Common myeloid progenitor, CD34-positive (primary cell): Measurements from ENCODE around the gene HNRNPD.
A peak's percentile ranks its signal among the peaks of the same experiment; 100 is the strongest.

ENCODE experiments used
- CTCF ChIA-PET: fragments of 350-600 bp; sonication (Branson Sonifier 250); formaldehyde crosslinking; loops from one replicate; lab custom pipeline; 2021; ENCODE audit warnings: antibody characterized with exemption; lab: Charles Lee
- POLR2A ChIA-PET: fragments of 350-600 bp; sonication (Branson Sonifier 250); formaldehyde crosslinking; loops from one replicate; lab custom pipeline; 2021; ENCODE audit warnings: antibody characterized with exemption; lab: Charles Lee
- DNase-seq, 3 donors: peaks; one replicate each; pipeline versions ENCODE4 v3.0.0 to v3.0.0-alpha.2; 2013
- H3K27ac ChIP-seq, 2 experiments: 1 replicate in 1 of 2; 2 replicates in 1 of 2; pipeline ENCODE4 v1.7.0; 2013; ENCODE audit warnings: inconsistent platforms in 2 of 2, low read length in 2 of 2, mild to moderate bottlenecking in 2 of 2, low read depth in 1 of 2, moderate library complexity in 1 of 2; ENCODE audit not compliant: severe bottlenecking in 2 of 2, insufficient read depth in 1 of 2, poor library complexity in 1 of 2
- H3K27me3 ChIP-seq, 5 experiments: replicated peaks in 2 of 5; 1 replicate in 3 of 5; 2 replicates in 2 of 5; pipeline versions ENCODE4 v1.6.1 to v1.7.0; 2013; ENCODE audit warnings: low read length in 4 of 5, mild to moderate bottlenecking in 2 of 5, moderate library complexity in 2 of 5, inconsistent platforms in 1 of 5; ENCODE audit not compliant: insufficient read depth in 5 of 5, control insufficient read depth in 4 of 5
- H3K36me3 ChIP-seq, 4 experiments: 1 replicate in 2 of 4; 2 replicates in 2 of 4; pipeline versions ENCODE4 v1.6.1 to v1.7.0; 2013; ENCODE audit warnings: low read length in 3 of 4, control low read depth in 1 of 4, mild to moderate bottlenecking in 1 of 4; ENCODE audit not compliant: control insufficient read depth in 4 of 4, insufficient read depth in 4 of 4
- H3K4me1 ChIP-seq, 4 experiments: 1 replicate in 3 of 4; 2 replicates in 1 of 4; pipeline versions ENCODE4 v1.6.1 to v1.7.1; 2013; ENCODE audit warnings: low read length in 3 of 4, mild to moderate bottlenecking in 3 of 4, control low read depth in 1 of 4, inconsistent platforms in 1 of 4, moderate library complexity in 1 of 4; ENCODE audit not compliant: control insufficient read depth in 4 of 4, insufficient read depth in 4 of 4; ENCODE audit errors: control extremely low read depth in 1 of 4
- H3K4me3 ChIP-seq, 7 experiments: 1 replicate in 4 of 7; 2 replicates in 3 of 7; pipeline versions ENCODE4 v1.5.1 to v1.7.0; 2013; ENCODE audit warnings: mild to moderate bottlenecking in 7 of 7, low read length in 6 of 7, moderate library complexity in 6 of 7, inconsistent platforms in 2 of 7, low read depth in 2 of 7, control low read depth in 1 of 7; ENCODE audit not compliant: insufficient read depth in 4 of 7, control insufficient read depth in 1 of 7; ENCODE audit errors: extremely low read depth in 1 of 7
- H3K9me3 ChIP-seq, 5 experiments: 1 replicate in 4 of 5; 2 replicates in 1 of 5; pipeline versions ENCODE4 v1.6.1 to v1.7.1; 2013; ENCODE audit warnings: low read length in 4 of 5, mild to moderate bottlenecking in 2 of 5, inconsistent platforms in 1 of 5, low read depth in 1 of 5, moderate library complexity in 1 of 5; ENCODE audit not compliant: control insufficient read depth in 4 of 5, insufficient read depth in 2 of 5; ENCODE audit errors: control extremely low read depth in 1 of 5
- WGBS: methylation state at CpG from one replicate; pipeline ENCODE4 v1.1.5; 2013; ENCODE audit not compliant: insufficient coverage; 5-methylcytosine and 5-hydroxymethylcytosine counted together

The HNRNPD gene

DNA sequence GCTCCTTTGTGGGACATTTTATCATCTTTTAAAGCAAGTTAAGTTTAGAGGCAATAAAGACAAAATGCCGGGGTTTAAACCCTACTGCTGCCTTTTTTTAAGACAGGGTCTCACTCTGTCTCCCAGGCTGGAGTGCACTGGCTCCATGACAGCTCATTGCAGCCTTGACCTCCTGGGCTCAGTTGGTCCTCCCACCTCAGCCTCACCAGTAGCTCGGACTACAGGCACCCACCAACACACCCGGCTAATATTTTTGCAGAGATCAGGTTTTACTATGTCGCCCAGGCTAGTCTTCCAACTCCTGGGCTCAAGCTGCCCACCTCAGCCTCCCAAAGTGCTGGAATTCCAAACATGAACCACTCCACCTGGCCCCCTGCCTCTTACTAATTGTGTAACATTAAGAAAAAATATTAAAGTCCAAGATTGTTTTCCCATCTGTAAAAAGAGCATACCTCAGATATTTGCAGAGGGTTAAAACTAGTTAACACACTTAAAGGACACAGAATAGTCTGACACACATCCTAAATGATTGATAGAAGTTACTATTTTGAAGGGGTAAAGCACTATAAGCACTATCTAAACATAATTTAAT lies 9.8 kb downstream of the HNRNPD start:
- Histone ChIP-seq H3K9me3 (no peaks in the 10 kb centered on the region), H3K36me3 (peaks cover 2 to 45% (median 14%) of the 10 kb centered on the region in 4 experiments), H3K27me3 (no peaks in the 10 kb centered on the region), H3K4me3 (no peak overlapping the region), H3K4me1 (peaks cover 22 to 75% (median 42%) of the 10 kb centered on the region in 4 experiments), H3K27ac (peak overlapping the region in 1 of 2 experiments; percentile 59)
- ChIA-PET POLR2A (interaction anchor here (0.6 kb wide), 1 partner anchor 8 kb away, joined by 3 read pairs; no protein-coding TSS in a partner anchor), CTCF (no interaction called here)
- 88% methylated on average over 4 of the region's 4 CpGs for WGBS
- no peak for DNase-seq

DNA sequence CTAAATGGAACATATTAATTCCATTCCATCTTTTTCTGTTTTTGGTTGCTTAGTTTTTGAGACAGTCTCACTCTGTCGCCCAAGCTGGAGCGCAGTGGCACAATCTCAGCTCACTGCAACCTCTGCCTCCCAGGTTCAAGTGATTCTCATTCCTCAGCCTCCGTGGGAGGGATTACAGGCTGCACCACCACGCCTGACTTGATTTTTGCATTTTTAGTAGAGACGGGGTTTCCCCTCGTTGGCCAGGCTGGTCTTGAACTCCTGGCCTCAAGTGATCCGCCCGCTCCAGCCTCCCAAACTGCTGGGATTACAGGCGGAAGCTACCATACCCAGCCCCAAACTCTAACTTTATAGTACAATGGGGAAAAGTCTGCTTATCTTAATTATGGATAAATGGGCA lies 11.2 kb downstream of the HNRNPD start:
- no peaks in the 10 kb centered on the region for H3K27me3 ChIP-seq
- no peaks in the 10 kb centered on the region for H3K9me3 ChIP-seq
- POLR2A ChIA-PET = no interaction called here
- DNase-seq = no peak
- CTCF ChIA-PET = interaction anchor here (1.2 to 3.5 kb wide), 3 partner anchors 8 to 10 kb away, joined by 3 to 27 read pairs (median 10); no protein-coding TSS in a partner anchor
- H3K36me3 ChIP-seq = peaks cover 6 to 41% (median 14%) of the 10 kb centered on the region in 4 experiments
- peaks cover 23 to 75% (median 35%) of the 10 kb centered on the region in 4 experiments for H3K4me1 ChIP-seq
- 92% methylated on average over 6 of the region's 9 CpGs for WGBS
- no peak overlapping the region for H3K4me3 ChIP-seq
- peak overlapping the region in 1 of 2 experiments; percentile 56 for H3K27ac ChIP-seq

DNA sequence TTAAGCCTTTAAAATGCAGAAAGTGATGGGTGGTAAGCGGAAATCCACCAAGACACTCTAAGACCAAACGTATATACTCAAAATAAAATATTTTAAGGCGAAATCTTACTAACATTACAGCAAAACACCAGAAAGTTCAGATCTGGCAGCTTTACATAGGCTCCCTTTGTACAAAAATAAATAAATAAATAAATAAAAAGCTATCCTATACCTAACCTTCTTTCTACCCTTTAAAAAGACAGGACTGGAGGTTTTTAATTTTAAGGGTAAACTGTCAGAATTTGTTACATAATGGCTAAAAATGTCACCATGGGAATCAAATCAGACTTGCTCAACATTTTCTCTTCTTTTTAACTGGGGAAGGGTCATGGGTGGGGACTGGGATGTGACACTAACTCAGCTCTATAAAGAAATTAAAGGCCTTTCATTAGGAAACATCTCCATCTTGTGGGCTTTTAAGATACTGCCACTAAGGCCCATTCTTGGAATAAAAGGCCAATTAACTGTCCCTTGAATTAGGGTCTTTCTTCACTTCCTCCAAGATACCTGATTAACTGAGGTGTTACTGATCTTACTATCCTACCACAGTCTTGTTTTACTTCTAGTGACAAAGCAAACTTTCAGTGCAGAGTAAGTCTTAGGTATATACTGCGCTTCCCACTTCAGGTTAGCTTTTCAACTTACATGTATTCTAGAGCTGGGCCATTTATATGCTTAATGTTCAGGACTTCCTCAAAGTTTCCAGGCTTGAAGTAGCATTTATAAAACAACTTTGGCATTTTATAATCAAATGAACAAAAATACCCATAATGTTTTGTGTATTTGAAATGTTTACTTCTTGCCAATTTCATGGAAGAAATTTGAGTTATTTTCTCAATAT lies 13.3 kb downstream of the HNRNPD start:
- Histone ChIP-seq H3K36me3 (peaks cover 10 to 52% (median 22%) of the 10 kb centered on the region in 4 experiments), H3K4me1 (peaks cover 17 to 67% (median 31%) of the 10 kb centered on the region in 4 experiments), H3K27ac (peak overlapping the region; percentile 16 to 63), H3K9me3 (no peaks in the 10 kb centered on the region), H3K27me3 (no peaks in the 10 kb centered on the region), H3K4me3 (no peak overlapping the region)
- ChIA-PET CTCF (interaction anchor here (0.6 to 3.5 kb wide), 20 partner anchors 8 to 964 kb away, joined by 3 to 27 read pairs (median 4); partner anchors contain the start of gene HNRNPDL), POLR2A (interaction anchor here (1.3 to 2.0 kb wide), 2 partner anchors 14 to 69 kb away, joined by 4 to 6 read pairs; partner anchors contain the start of gene HNRNPD)
- WGBS = 100% methylated on average over 1 of the region's 4 CpGs
- DNase-seq = peak; percentile 64 to 71 (median 70)

DNA sequence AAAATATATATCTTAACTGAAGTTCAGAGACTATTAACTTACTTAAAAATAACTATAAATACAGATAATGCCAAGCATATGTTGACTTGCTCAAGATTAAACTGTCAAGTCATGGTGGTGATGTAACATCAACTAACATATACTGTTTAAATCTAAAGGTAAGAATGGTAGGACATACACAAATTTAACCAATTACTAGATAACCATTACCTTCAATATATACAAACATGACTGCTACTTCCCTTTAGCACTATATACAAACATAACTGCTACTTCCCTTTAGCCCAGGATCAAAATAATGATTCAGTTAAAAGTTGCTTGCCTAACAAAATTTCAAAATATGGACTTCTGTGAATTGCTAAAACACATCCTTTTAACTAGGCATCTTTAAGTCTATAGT lies 14.9 kb downstream of the HNRNPD start:
- Histone ChIP-seq H3K27me3 (no peaks in the 10 kb centered on the region), H3K4me3 (peak overlapping the region in 1 of 7 experiments; percentile 17), H3K27ac (peak overlapping the region in 1 of 2 experiments; percentile 60), H3K36me3 (peaks cover 17 to 59% (median 34%) of the 10 kb centered on the region in 4 experiments), H3K9me3 (no peaks in the 10 kb centered on the region), H3K4me1 (peaks cover 17 to 56% (median 30%) of the 10 kb centered on the region in 4 experiments)
- POLR2A ChIA-PET = no interaction called here
- CTCF ChIA-PET = interaction anchor here (3.5 kb wide), 1 partner anchor 13 kb away, joined by 27 read pairs; no protein-coding TSS in a partner anchor
- peak in 2 of 3 donors; percentile 47 to 61 for DNase-seq

DNA sequence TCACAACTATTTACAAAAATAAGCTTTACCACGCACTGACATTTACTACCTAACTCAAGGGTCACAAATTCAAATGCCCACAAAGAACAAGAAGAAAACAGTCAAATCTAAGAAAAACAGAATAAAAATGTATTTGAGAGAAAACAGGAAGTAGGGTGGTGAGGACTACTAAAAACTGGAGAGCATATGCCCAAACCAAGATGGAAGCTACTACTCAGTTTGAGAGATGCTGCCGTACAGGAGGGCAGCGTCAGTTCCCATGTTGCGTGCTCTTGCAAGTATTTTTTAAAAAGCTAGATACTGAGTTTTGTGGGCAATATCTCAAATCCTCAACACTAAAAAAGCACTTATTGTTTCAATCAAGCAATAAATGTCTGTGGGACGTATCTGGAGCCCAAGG lies 16.2 kb downstream of the HNRNPD start:
- H3K9me3 ChIP-seq = no peaks in the 10 kb centered on the region
- POLR2A ChIA-PET = interaction anchor here (0.6 kb wide), 1 partner anchor 530 kb away, joined by 3 read pairs; no protein-coding TSS in a partner anchor
- no peaks in the 10 kb centered on the region for H3K27me3 ChIP-seq
- CTCF ChIA-PET = interaction anchor here (0.9 to 2.1 kb wide), 3 partner anchors 11 to 89 kb away, joined by 3 to 5 read pairs (median 4); no protein-coding TSS in a partner anchor
- WGBS = 80% methylated on average over 2 of the region's 5 CpGs
- H3K27ac ChIP-seq = no peak overlapping the region
- peak in 1 of 3 donors; percentile 34 for DNase-seq
- H3K36me3 ChIP-seq = peaks cover 18 to 64% (median 39%) of the 10 kb centered on the region in 4 experiments
- H3K4me3 ChIP-seq = no peak overlapping the region
- H3K4me1 ChIP-seq = peaks cover 17 to 50% (median 26%) of the 10 kb centered on the region in 4 experiments

DNA sequence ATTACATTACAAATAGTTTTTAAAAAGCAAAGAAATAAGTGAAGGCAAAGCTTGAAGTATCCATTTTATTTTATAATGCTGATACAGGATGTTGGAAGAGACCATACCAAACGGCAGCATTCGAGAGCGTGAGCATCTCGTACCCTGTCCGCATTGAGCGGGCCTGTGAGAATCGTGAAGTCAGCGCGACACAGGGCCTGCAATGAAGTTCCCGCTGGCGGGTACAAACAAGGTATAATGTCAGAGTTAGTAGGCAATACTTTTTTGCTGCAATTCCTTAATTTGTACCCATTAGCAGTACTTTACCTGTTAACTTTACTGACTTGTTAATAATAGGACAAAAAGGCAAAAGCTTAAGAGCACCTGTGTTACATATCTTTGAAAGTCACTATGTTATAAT lies 19.0 kb downstream of the HNRNPD start:
- Histone ChIP-seq H3K4me3 (no peak overlapping the region), H3K27me3 (no peaks in the 10 kb centered on the region), H3K9me3 (no peaks in the 10 kb centered on the region), H3K27ac (no peak overlapping the region), H3K4me1 (peaks cover 14 to 37% (median 17%) of the 10 kb centered on the region in 4 experiments), H3K36me3 (peaks cover 24 to 84% (median 55%) of the 10 kb centered on the region in 4 experiments)
- no peak for DNase-seq
- WGBS = 97% methylated on average over 9 of the region's 11 CpGs
- ChIA-PET POLR2A (no interaction called here), CTCF (interaction anchor here (0.7 to 2.1 kb wide), 4 partner anchors 8 to 86 kb away, joined by 3 to 5 read pairs (median 4); no protein-coding TSS in a partner anchor)
